Measurements from ENCODE around the gene GRM8.

DNA sequence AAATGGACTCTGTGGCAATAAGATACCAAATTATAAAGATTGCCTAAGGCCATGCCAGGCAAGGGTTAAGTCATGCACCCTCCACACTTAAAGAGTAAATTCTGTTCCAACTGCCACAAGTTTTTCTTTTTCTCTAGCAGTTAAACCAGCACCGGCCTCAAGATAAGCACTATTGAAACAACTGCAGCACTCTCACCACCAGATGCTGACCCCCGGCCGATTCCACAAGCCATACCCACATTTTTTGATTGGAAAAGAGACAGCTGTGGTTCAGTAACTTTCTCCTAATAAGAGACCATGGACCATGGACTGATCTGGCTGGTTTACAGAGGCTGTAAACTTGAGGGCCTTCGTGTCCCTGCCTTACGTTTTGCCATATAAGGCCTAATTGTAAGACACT lies 44.9 kb downstream of the GRM8 start:
- TF ChIP-seq MXI1 (IDR thresholded peaks at IDR 0.05; ENCODE audit: low read depth, low read length) (no peak), PBX3 (IDR thresholded peaks at IDR 0.05; ENCODE audit: insufficient replicate concordance, low read depth, low read length) (no peak), TARDBP (IDR thresholded peaks at IDR 0.05; ENCODE audit: borderline replicate concordance) (no peak), SIN3A (IDR thresholded peaks at IDR 0.05; ENCODE audit: low read depth, low read length) (no peak), CTCF (IDR thresholded peaks at IDR 0.05 in 2 of 3, conservative IDR thresholded peaks at IDR 0.05 in 1 of 3; ENCODE audit: control insufficient read depth in 2 of 3, extremely low read depth in 1 of 3, insufficient read depth in 1 of 3, low read depth in 3 of 3, low read length in 3 of 3) (no peak), SMARCA5 (IDR thresholded peaks at IDR 0.05) (no peak), RELA (IDR thresholded peaks at IDR 0.05; ENCODE audit: borderline replicate concordance, partially characterized antibody) (no peak), USF2 (IDR thresholded peaks at IDR 0.05; ENCODE audit: borderline replicate concordance, low read depth, low read length) (no peak)

Data from GM12878 (cell line).